ENCODE data around the gene ZBTB34.

ZBTB34 gene

DNA sequence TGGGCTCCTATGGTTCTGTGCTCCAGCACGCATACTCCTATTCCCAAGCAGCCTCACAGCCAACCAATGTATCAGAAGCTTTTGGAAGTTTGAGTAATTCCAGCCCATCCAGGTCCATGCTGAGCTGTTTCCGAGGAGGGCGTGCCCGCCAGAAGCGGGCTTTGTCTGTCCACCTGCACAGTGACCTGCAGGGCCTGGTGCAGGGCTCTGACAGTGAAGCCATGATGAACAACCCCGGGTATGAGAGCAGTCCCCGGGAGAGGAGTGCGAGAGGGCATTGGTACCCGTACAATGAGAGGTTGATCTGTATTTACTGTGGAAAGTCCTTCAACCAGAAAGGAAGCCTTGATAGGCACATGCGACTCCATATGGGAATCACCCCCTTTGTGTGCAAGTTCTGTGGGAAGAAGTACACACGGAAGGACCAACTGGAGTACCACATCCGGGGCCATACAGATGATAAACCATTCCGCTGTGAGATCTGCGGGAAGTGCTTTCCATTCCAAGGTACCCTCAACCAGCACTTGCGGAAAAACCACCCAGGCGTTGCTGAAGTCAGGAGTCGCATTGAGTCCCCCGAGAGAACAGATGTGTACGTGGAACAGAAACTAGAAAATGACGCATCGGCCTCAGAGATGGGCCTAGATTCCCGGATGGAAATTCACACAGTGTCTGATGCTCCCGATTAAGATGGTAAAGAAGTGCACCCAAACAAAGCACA, 19.9 kb downstream of the ZBTB34 start:
- H3K27ac Mint-ChIP-seq, result no peak overlapping the region
- peaks cover 22% of the 10 kb centered on the region for H3K4me1 Mint-ChIP-seq
- ATAC-seq (no peak), DNase-seq (ENCODE audit: low spot score in 2 of 2) (no peak)
- no peak overlapping the region for H3K4me3 Mint-ChIP-seq
- H3K9me3 Mint-ChIP-seq, result no peaks in the 10 kb centered on the region
- H3K36me3 Mint-ChIP-seq, result peaks cover 37% of the 10 kb centered on the region

- ATAC-seq (no peak), DNase-seq (ENCODE audit: low spot score in 2 of 2) (no peak)
- H3K4me3 Mint-ChIP-seq, result no peak overlapping the region
- H3K4me1 Mint-ChIP-seq, result peaks cover 22% of the 10 kb centered on the region
- peaks cover 37% of the 10 kb centered on the region for H3K36me3 Mint-ChIP-seq
- H3K27ac Mint-ChIP-seq, result no peak overlapping the region
- no peaks in the 10 kb centered on the region for H3K9me3 Mint-ChIP-seq
These were observed 20.5 kb downstream of the ZBTB34 start for GRCh38 chr9:126880947-126881332.

DNA sequence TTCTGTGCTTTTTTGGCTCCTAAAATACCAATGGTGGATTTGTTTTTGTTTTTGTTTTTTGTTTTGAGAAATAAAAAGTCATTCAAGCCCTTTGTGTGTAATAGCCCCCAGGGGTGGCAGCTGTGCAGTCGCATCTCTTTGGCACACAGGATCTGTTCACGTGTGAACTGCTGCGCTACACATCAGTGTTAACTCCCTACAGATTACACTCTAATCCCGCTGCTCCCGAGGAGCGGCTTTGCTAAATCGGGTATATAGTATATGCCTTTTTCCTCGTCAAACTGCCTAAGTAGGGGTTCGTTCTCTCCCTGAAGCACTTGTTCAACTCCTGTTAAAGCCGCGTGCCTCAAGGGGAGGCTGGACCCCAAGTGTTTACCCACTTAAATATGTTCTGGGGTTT, 22.3 kb downstream of the ZBTB34 start:
- Mint-ChIP-seq H3K27ac (no peak overlapping the region), H3K4me1 (peaks cover 4% of the 10 kb centered on the region), H3K4me3 (no peak overlapping the region), H3K36me3 (peaks cover 37% of the 10 kb centered on the region), H3K9me3 (no peaks in the 10 kb centered on the region)
- ATAC-seq (no peak), DNase-seq (ENCODE audit: low spot score in 2 of 2) (no peak)

GRCh38 chr9:126883636-126884035, 23.2 kb downstream of the ZBTB34 start:
- Mint-ChIP-seq H3K4me1 (no peaks in the 10 kb centered on the region), H3K4me3 (no peak overlapping the region), H3K9me3 (no peaks in the 10 kb centered on the region), H3K36me3 (peaks cover 37% of the 10 kb centered on the region), H3K27ac (no peak overlapping the region)
- DNase-seq (ENCODE audit: low spot score in 2 of 2), result no peak
- no peak for ATAC-seq

GRCh38 chr9:126885131-126885641, 24.7 kb downstream of the ZBTB34 start:
- DNase-seq (ENCODE audit: low spot score in 2 of 2) (no peak), ATAC-seq (no peak)
- no peak overlapping the region for H3K27ac Mint-ChIP-seq
- H3K4me1 Mint-ChIP-seq, result no peaks in the 10 kb centered on the region
- H3K4me3 Mint-ChIP-seq, result no peak overlapping the region
- peaks cover 27% of the 10 kb centered on the region for H3K36me3 Mint-ChIP-seq
- H3K9me3 Mint-ChIP-seq, result no peaks in the 10 kb centered on the region

GRCh38 chr9:126886034-126886822, 25.8 kb downstream of the ZBTB34 start:
- no peak overlapping the region for H3K4me3 Mint-ChIP-seq

GRCh38 chr9:126886897-126887296, 26.5 kb downstream of the ZBTB34 start:
- no peaks in the 10 kb centered on the region for H3K9me3 Mint-ChIP-seq
- DNase-seq (ENCODE audit: low spot score in 2 of 2) (no peak), ATAC-seq (no peak)
- peaks cover 17% of the 10 kb centered on the region for H3K36me3 Mint-ChIP-seq
- H3K4me1 Mint-ChIP-seq, result no peaks in the 10 kb centered on the region
- H3K4me3 Mint-ChIP-seq, result no peak overlapping the region
- no peak overlapping the region for H3K27ac Mint-ChIP-seq

More at GRCh38 chr9:126886034-126886822, 25.8 kb downstream of the ZBTB34 start:
- DNase-seq (ENCODE audit: low spot score in 2 of 2) (no peak), ATAC-seq (no peak)
- Mint-ChIP-seq H3K27ac (no peak overlapping the region), H3K36me3 (peaks cover 21% of the 10 kb centered on the region), H3K4me1 (no peaks in the 10 kb centered on the region), H3K9me3 (no peaks in the 10 kb centered on the region)

DNA sequence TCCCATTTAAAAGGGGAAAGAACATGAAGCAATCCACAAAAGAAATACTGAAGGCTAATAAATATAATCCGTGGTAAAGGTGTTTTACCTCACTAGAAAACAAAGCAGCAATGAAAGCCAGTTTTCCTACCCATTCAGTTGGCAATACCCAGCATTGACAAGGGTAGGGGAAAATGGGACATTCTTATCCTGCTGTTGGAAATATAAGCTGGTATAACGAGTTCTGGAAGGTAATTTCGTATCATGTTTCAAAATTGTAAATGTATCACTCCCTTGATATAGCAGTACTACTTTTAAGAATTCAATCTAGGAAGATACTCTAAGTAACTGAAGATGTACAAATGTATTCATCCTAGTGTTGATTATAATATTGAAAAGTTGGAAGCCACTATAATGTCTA, 31.2 kb downstream of the ZBTB34 start:
- H3K9me3 Mint-ChIP-seq, result no peaks in the 10 kb centered on the region
- H3K27ac Mint-ChIP-seq, result no peak overlapping the region
- ATAC-seq (no peak), DNase-seq (ENCODE audit: low spot score in 2 of 2) (no peak)
- H3K4me1 Mint-ChIP-seq, result peaks cover 7% of the 10 kb centered on the region
- no peaks in the 10 kb centered on the region for H3K36me3 Mint-ChIP-seq
- H3K4me3 Mint-ChIP-seq, result no peak overlapping the region

- no peak for DNase-seq (ENCODE audit: low spot score in 2 of 2)
- H3K9me3 Mint-ChIP-seq, result no peaks in the 10 kb centered on the region
- H3K4me3 Mint-ChIP-seq, result no peak overlapping the region
- peaks cover 7% of the 10 kb centered on the region for H3K4me1 Mint-ChIP-seq
- H3K36me3 Mint-ChIP-seq, result no peaks in the 10 kb centered on the region
- no peak for ATAC-seq
- no peak overlapping the region for H3K27ac Mint-ChIP-seq
These were observed 32.6 kb downstream of the ZBTB34 start for GRCh38 chr9:126893079-126893478.

GRCh38 chr9:126894052-126894603, 33.7 kb downstream of the ZBTB34 start:
- no peaks in the 10 kb centered on the region for H3K36me3 Mint-ChIP-seq
- H3K4me3 Mint-ChIP-seq, result no peak overlapping the region
- H3K27ac Mint-ChIP-seq, result no peak overlapping the region
- peaks cover 7% of the 10 kb centered on the region for H3K4me1 Mint-ChIP-seq
- no peaks in the 10 kb centered on the region for H3K9me3 Mint-ChIP-seq
- no peak for DNase-seq (ENCODE audit: low spot score in 2 of 2)
- no peak for ATAC-seq

DNA sequence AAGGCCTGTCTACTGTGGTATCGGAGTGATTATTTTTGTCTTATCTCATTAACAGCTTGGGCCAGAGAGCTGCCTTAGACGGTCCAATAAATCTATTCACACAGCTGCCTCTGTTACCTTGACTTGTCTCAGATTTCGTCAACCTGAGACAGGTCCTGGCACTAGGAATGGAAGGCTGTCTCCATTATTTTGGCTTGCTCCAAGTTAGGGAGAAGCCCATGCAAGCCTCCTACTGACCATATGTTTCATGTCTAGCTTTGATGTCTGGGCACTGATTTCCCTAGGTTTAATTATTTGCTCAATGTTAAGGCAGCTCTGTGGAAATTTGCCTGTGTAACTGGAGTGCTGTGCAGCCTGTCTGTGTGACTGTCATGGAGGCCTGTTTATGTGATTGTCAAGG, 41.8 kb downstream of the ZBTB34 start:
- Mint-ChIP-seq H3K36me3 (no peaks in the 10 kb centered on the region), H3K4me3 (no peak overlapping the region), H3K27ac (no peak overlapping the region), H3K9me3 (peaks cover 2% of the 10 kb centered on the region), H3K4me1 (no peaks in the 10 kb centered on the region)
- no peak for ATAC-seq
- DNase-seq (ENCODE audit: low spot score in 2 of 2), result no peak

DNA sequence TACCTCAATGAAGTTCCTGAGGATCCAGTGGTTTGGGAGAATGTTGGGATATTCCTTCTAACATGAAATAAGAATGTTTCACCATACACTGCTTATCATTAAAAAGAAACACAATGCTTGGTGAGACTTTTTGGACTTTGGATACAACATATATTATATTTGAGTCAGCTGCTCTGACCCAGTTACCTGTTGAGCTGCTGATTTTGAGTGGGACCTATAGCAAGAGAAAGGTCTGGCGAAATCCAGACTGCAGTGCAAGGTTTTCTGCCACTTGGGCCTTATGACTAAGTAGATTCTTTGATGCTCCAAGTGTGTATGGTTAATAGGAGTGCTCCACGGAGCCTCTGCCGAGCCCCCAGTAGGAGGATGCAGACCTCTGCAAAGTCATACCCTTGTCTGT, 44.1 kb downstream of the ZBTB34 start:
- no peak overlapping the region for H3K27ac Mint-ChIP-seq
- DNase-seq (ENCODE audit: low spot score in 2 of 2), result no peak
- H3K4me3 Mint-ChIP-seq, result no peak overlapping the region
- H3K4me1 Mint-ChIP-seq, result no peaks in the 10 kb centered on the region
- no peaks in the 10 kb centered on the region for H3K36me3 Mint-ChIP-seq
- peaks cover 2% of the 10 kb centered on the region for H3K9me3 Mint-ChIP-seq
- no peak for ATAC-seq

GRCh38 chr9:126906091-126906490, 45.7 kb downstream of the ZBTB34 start:
- ATAC-seq (no peak), DNase-seq (ENCODE audit: low spot score in 2 of 2) (no peak)
- H3K27ac Mint-ChIP-seq, result no peak overlapping the region
- peaks cover 1% of the 10 kb centered on the region for H3K9me3 Mint-ChIP-seq
- no peaks in the 10 kb centered on the region for H3K4me1 Mint-ChIP-seq
- H3K36me3 Mint-ChIP-seq, result no peaks in the 10 kb centered on the region
- H3K4me3 Mint-ChIP-seq, result no peak overlapping the region

DNA sequence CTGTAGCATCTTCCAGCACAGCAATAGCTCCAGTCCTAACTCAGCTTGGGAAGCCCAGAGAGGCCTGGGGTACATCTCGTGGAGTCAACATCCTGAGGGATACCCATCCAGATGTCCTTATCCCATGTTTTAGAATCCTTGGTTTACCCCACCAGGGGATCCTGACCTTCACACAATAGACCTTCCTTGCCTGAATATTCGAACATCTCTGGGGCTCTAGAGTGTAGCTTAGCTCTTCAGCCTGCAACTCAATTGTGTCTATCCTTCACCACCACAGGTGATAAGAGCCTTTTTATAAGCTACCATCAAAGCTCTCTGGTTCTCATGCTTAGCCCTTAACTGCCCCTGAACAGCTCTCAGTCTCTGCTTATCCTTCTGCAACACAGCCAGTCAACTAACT, 46.6 kb downstream of the ZBTB34 start:
- H3K4me3 Mint-ChIP-seq, result no peak overlapping the region
- no peak for DNase-seq (ENCODE audit: low spot score in 2 of 2)
- ATAC-seq, result no peak
- no peaks in the 10 kb centered on the region for H3K4me1 Mint-ChIP-seq
- no peaks in the 10 kb centered on the region for H3K36me3 Mint-ChIP-seq
- no peaks in the 10 kb centered on the region for H3K9me3 Mint-ChIP-seq
- no peak overlapping the region for H3K27ac Mint-ChIP-seq

DNA sequence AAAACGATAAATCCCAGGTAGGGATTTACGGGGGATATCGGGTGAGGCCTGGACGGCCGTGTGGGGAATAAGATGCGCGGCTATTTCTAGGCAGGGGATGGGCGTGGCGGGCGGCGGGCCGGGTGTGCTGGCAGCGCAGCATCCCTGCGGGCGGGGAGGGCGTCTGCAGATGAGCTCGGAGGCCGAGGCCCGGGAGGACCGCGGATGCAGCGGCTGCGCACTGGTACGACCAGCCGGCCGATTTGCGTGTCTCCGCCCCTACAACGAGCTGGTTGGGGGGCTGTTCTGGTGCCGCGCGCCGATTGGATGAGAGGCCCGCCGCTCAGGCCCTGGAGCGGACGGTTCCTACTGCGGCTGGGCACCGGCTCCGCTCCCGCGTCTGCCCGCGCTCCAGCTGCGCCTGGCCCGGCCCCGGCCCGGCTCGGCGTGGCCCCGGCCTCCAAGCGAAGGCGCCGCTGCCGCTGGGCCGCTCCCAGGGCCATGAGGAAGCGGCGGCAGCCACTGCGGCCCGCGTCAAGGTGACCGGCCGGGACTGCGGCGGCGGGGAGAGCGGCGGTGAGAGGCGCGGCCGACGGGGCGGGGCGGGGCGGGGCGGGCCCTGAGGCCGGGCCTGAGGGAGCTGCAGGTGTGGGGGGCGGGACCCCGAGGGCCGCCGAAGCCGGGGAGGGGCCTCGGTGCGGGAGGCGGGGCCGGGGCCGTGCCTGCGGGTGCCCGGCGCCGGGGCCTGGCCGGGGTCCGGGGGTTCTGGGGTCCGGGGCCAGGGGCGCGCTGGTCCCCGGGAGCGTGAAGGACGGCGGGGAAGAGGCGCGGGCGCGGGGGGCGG, 54.2 kb downstream of the ZBTB34 start, which contains the start of gene RALGPS1:
TSS of gene RALGPS1 (plus strand) at position 325 of the 823 bp plus-strand sequence. CDS start 47,508 bp downstream, outside the sequence.
- Mint-ChIP-seq H3K9me3 (no peaks in the 10 kb centered on the region), H3K36me3 (no peaks in the 10 kb centered on the region), H3K4me3 (peak within 1 kb of the TSS; percentile 56), H3K4me1 (peaks cover 6% of the 10 kb centered on the region), H3K27ac (no peak within 1 kb of the TSS)
- DNase-seq (ENCODE audit: low spot score in 2 of 2), result peak; percentile 86 to 95
- ATAC-seq, result peak; percentile 99
